SU-DHL-6 (cell line): Measurements from ENCODE around the gene TRIB2.

Source experiments
- CTCF ChIP-seq: fragments of 200-600 bp; sonication (generic); IDR thresholded peaks from one replicate; pipeline ENCODE4 v1.5.1; 2017; ENCODE audit warnings: antibody characterized with exemption, mild to moderate bottlenecking, low read length, moderate library complexity; ENCODE audit not compliant: insufficient read depth, poor library complexity, severe bottlenecking
- EZH2phosphoT487 ChIP-seq: fragments of 200-600 bp; sonication (generic), shearing (Covaris generic); conservative IDR thresholded peaks from 2 replicates; pipeline ENCODE4 v1.6.1; 2018; ENCODE audit warnings: mild to moderate bottlenecking, antibody characterized with exemption, low read length, moderate library complexity, mixed read lengths

- TF ChIP-seq CTCF (no peak), EZH2phosphoT487 (no peak)
Measured at GRCh38 chr2:12700989-12701388, 15.7 kb upstream of the TRIB2 start.
